Measurements from ENCODE around the gene RCL1. TPM values are rescaled to one million over a fixed set of nuclear protein-coding genes. Genes with fewer than 3 reads are reported as not detected.

RCL1 gene
- total RNA-seq, 4 donors from 2014 or later: 54.1 to 97.3 (median 88.8) TPM

- ATAC-seq (ENCODE audit: low FRiP score) (no peak), DNase-seq (ENCODE audit: low spot score) (no peak)
- TF ChIP-seq CTCF (IDR thresholded peaks at IDR 0.05): no peak
Measured at GRCh38 chr9:4755026-4755609, 37.6 kb upstream of the RCL1 start.

- TF ChIP-seq CTCF (IDR thresholded peaks at IDR 0.05): no peak
- no peak for DNase-seq (ENCODE audit: low spot score)
- ATAC-seq (ENCODE audit: low FRiP score): no peak
Measured at GRCh38 chr9:4756420-4756819, 36.3 kb upstream of the RCL1 start.

GRCh38 chr9:4760122-4760521, 32.6 kb upstream of the RCL1 start:
- TF ChIP-seq CTCF (IDR thresholded peaks at IDR 0.05): no peak
- DNase-seq (ENCODE audit: low spot score) (no peak), ATAC-seq (ENCODE audit: low FRiP score) (no peak)

- peak; percentile 76 for DNase-seq (ENCODE audit: low spot score)
- TF ChIP-seq CTCF (IDR thresholded peaks at IDR 0.05): peak in 2 of 3 donors; percentile 44 to 70
- ATAC-seq (ENCODE audit: low FRiP score): no peak
Measured at GRCh38 chr9:4762108-4762885, 30.4 kb upstream of the RCL1 start.

GRCh38 chr9:4762886-4763541, 29.7 kb upstream of the RCL1 start:
- DNase-seq (ENCODE audit: low spot score) (no peak), ATAC-seq (ENCODE audit: low FRiP score) (peak; percentile 66)
- no peak for TF ChIP-seq CTCF (IDR thresholded peaks at IDR 0.05)

- no peak for TF ChIP-seq CTCF (IDR thresholded peaks at IDR 0.05)
- no peak for ATAC-seq (ENCODE audit: low FRiP score)
- DNase-seq (ENCODE audit: low spot score): no peak
Measured at GRCh38 chr9:4764033-4764432, 28.7 kb upstream of the RCL1 start.

All from omental fat pad (tissue), 4 donors.